Occipital lobe (tissue), 2 donors: ENCODE data around the gene CCDC50. TPM values are rescaled to one million over a fixed set of nuclear protein-coding genes. Genes with fewer than 3 reads are reported as not detected.

Experiments used
- DNase-seq: peaks from one replicate; lab custom pipeline; 2025; lab: John Stamatoyannopoulos, UW
- total RNA-seq: library from RNA; depleted of rRNA; stranded (reverse); fragments of >200 nt; gene quantifications from one replicate; pipeline ENCODE4 v1.2.3, GENCODE V29; 2014

The CCDC50 gene
- total RNA-seq, 1 donor from 2014 or later = 115 TPM

GRCh38 chr3:191378142-191378812 is 49.1 kb downstream of the CCDC50 start:
- DNase-seq = no peak

GRCh38 chr3:191379446-191379845 is 50.3 kb downstream of the CCDC50 start:
- no peak for DNase-seq

- DNase-seq = no peak
These were observed 50.8 kb downstream of the CCDC50 start for GRCh38 chr3:191380001-191380400.

GRCh38 chr3:191381303-191381702 is 52.1 kb downstream of the CCDC50 start:
- DNase-seq = no peak

DNA sequence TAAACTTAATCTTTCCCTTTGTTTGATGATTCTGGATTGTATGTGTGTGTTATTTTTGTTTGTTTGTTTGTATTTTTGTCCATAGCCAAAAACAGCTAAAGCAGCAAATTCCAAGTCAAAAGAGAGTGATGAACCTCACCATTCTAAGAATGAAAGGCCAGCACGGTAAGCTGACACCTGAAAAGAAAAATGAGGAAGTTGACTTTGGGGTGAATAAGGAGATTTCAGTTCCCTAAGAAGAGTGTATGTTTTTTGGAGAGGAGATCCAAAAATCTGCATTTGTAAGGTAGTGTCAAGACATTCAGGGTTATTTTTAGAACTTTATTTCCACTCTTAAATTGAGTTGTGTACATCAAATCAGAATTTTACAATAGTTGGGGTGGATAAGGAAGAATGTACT is 53.5 kb downstream of the CCDC50 start:
- no peak for DNase-seq

DNA sequence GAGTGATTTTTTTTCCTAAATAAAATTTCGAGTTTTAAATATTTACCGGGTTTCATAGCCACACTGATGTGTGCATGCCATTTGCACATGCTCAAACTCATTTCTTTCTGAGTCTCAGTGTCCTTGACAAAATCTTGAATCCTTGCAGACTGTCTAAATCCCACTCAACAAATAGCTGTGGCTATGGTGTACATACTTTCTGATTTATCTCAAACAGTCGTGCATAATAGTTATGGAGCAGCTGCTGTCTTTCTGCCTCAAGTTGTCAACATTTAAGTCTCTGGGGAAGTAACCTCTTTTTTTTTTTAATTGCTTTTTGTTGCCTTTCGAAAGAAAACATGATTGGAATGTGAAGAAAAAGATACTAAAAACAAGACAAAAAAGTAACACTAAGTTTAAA is 53.9 kb downstream of the CCDC50 start:
- DNase-seq = no peak

DNA sequence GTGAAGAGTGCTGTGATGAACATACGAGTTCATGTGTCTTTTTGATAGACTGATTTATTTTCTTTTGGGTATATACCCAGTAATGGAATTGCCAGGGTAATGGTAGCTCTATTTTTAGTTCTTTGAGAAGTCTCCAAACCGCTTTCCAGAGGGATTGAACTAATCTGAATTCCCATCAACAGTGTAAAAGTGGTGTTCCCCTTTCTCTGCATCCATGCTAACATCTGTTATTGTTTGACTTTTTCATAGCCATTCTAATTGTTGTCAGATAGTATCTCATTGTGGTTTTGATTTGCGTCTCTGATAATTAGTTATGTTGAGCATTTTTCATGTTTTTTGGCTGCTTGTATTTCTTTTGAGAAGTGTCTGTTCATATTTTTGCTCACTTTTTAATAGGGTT is 55.9 kb downstream of the CCDC50 start:
- DNase-seq = no peak

DNA sequence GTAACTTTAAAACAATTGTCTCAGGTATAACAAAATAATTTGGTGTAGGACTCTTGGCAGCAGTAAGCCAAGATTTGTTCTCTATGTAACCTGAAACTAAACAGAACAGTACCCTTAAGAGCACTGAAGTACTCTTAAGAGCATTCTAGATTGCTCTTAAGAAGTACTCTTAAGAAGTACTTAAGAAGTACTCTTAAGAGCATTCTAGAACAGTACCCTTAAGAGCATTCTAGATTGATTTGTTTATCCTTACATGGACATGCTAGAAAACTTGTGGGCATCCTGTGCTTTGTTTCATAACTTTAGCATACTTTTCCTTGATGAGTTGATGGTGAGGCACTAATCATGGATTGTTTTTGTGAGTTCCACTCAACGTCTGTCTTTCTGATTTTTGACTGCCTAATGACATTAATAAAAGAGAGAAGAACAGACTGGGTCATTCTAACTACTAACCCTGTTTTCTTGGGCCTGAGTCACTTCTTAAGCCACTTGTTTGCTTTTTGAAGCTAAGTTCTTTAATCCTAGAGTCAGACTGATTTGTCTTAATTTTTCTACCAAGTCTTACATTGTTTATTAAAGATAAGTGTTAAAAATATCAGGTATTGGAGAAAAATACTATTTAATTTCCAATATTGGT is 58.4 kb downstream of the CCDC50 start:
- DNase-seq = no peak

DNA sequence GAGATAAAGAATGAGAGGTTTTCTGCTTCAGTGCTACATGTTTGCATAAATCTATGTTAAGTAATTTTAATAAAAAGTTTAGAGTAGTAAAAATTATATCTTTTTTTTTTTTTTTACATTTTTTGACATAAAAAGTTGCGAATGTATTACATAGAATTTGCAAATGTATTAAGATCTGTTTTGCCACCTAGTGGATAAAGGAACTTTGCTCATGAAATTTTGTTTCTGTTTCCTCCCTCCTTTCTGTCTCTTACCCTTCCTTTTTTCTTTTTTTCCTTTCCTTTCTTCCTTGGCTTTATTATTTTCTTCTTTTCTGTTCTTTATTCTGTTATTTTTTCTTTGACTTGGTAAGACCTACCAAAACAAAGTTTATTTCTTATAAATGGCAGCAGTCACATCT is 59.6 kb downstream of the CCDC50 start:
- no peak for DNase-seq

- no peak for DNase-seq
These were observed 61.4 kb downstream of the CCDC50 start for GRCh38 chr3:191390580-191390979.

DNA sequence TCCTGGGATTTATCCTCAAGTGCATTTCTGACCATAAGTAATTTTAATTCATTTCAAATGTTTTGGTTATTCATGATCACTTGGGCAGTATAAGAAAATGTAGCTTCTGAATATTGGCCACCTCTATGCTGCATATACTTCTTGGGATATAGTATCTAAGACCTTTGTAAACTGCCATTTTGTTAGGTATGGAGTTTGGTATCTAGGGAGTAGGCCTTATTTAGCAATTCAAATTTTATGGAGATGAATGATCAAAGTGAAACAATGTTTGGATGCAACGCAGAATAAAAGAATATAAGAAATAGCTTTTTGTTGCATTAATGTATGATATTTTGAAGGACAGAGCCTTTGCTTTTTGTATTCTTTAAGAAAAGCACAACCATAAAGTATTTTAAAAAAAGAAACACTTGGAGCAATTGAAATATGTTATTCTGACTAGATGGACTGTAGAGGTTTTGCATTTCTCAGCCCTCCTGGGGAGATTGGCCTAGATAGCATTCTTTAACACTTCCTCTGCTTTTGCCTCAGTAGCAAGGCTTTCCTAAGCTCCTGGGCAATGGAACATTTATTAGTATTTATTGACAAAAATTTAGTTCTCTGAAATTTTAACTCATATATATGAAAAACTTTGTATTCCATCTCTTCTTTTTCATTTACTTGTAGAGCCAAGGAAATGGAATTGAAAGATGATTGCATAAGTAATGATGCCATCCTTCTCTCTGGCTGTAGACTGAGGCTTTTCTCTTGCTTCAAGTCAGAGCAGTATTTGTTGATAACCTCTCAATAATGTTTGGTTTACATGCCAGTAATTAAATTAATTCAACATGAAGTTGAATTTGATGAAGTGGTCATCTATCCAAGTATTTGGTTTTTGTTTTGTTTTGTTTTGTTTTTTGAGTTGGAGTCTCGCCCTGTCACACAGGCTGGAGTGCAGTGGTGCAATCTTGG is 62.9 kb downstream of the CCDC50 start:
- DNase-seq = no peak

- DNase-seq = no peak
These were observed 64.0 kb downstream of the CCDC50 start for GRCh38 chr3:191393146-191393545.

- DNase-seq = no peak
These were observed 68.6 kb downstream of the CCDC50 start for GRCh38 chr3:191397771-191398170.

- DNase-seq = no peak
These were observed 69.4 kb downstream of the CCDC50 start for GRCh38 chr3:191398607-191399006.

- DNase-seq = no peak
These were observed 70.7 kb downstream of the CCDC50 start for GRCh38 chr3:191399918-191400317.

DNA sequence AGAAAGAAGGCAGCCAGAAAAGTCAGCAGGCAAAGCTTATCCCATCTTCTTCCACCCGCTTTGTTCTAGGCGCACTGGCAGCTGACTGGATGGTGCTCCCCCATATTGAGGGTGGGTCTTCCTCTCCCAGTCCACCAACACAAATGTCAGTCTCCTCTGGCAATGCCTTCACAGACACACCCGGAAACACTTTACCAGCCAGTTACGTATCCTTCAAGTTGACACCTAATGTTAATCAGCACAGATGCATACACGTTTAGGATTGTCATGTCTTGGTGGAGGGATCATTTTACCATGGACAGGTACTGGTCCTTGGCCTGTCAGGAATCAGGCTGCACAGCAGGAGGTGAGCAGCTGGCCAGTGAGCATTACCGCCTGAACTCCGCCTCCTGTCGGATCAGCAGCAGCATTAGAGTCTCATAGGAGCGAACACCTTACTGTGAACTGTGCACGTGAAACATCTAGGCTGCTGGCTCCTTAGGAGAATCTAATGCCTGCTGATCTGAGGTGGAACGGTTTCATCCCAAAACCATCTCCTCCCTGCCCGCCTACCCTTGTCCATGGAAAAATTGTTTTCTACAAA is 72.7 kb downstream of the CCDC50 start:
- DNase-seq = no peak

DNA sequence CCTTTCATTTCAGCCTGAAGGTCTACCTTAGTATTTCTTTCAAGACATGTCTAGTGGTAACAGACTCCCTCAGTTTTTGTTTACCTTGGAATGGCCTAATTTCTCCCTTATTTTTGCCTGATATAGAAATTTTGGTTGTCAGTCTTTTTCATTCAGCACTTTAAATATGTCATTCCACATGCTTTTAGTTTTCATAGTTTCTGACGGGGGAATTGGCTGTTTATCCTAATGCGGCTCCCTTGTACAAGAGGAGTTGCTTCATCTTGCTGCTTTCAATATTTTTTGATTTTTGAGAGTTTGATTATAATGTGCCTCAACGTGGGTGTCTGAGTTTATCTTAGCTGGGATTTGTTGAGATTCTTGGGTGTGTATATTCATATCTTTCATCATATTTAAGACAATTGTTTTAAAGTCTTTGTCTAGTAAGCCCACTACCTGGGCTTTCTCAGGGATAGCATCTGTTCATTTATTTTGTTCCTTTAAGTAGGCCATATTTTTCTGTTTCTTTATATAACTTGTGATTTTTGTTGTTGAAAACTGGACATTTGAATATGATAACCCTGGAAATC is 80.7 kb downstream of the CCDC50 start:
- no peak for DNase-seq

- DNase-seq = peak; percentile 27
These were observed 83.6 kb downstream of the CCDC50 start for GRCh38 chr3:191412759-191413158.

GRCh38 chr3:191414286-191414685 is 85.1 kb downstream of the CCDC50 start:
- no peak for DNase-seq

DNA sequence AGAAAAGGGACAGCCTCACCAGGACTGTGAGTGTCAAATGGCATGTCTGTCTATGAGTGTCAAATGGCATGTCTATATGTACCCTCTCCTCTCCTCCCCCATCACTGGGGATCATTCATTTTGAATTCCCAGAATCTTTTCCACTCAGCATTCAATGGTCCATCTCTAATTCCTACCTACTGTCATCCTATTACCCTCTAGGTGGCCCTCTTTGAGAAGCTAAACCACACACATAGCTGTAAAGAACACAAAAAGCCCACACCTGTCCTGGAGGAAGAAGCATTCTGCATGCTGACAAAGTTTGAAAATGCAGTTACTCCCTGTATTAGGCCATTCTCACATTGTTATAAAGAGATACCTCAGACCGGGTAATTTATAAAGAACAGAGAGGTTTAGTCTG is 85.5 kb downstream of the CCDC50 start:
- no peak for DNase-seq

DNA sequence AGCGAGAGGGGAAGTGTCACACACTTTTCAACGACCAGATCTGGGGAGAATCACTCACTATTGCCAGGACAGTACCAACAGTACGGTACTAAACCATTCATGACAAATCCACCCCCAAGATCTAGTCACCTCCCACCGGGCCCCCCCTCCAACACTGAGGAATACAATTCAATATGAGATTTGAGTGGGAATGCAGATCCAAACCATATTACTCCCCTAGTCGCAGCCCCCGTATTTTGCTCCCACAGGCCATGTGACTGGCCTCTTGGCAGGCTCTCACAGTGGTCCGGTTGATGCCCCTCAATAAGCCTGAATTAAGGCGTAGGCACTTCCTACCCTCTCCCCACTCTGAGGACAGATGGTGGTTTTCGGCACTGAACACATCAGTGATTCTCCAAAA is 86.4 kb downstream of the CCDC50 start:
- DNase-seq = no peak

- no peak for DNase-seq
These were observed 88.2 kb downstream of the CCDC50 start for GRCh38 chr3:191417457-191417729.
